Esophagus (tissue), 2 donors: ENCODE measurements around the gene PLCB2. TPM values are rescaled to one million over a fixed set of nuclear protein-coding genes. Genes with fewer than 3 reads are reported as not detected.
A peak's percentile ranks its signal among the peaks of the same experiment; 100 is the strongest.

Experiments used
- H3K27ac ChIP-seq, 2 donors: one replicate each; pipeline ENCODE4 v1.5.1; 2013; ENCODE audit warnings: low read depth in 2 of 2, mild to moderate bottlenecking in 2 of 2, inconsistent platforms in 1 of 2, low read length in 1 of 2, moderate library complexity in 1 of 2
- H3K27me3 ChIP-seq, 2 donors: one replicate each; pipeline ENCODE4 v1.6.1; 2013; ENCODE audit warnings: low read length in 2 of 2, control low read depth in 1 of 2, mild to moderate bottlenecking in 1 of 2; ENCODE audit not compliant: insufficient read depth in 2 of 2, control insufficient read depth in 1 of 2
- H3K36me3 ChIP-seq, 2 donors: one replicate each; pipeline ENCODE4 v1.6.1; 2013; ENCODE audit warnings: low read length in 1 of 2; ENCODE audit not compliant: control insufficient read depth in 2 of 2, insufficient read depth in 2 of 2
- H3K4me1 ChIP-seq, 2 donors: one replicate each; pipeline ENCODE4 v1.6.1; 2013; ENCODE audit warnings: low read length in 1 of 2; ENCODE audit not compliant: control insufficient read depth in 2 of 2, insufficient read depth in 2 of 2
- H3K4me3 ChIP-seq, 2 donors: one replicate each; pipeline ENCODE4 v1.5.1; 2013; ENCODE audit warnings: low read length in 2 of 2, mild to moderate bottlenecking in 2 of 2, low read depth in 1 of 2, moderate library complexity in 1 of 2
- H3K9me3 ChIP-seq, 2 donors: one replicate each; pipeline ENCODE4 v1.6.1; 2013; ENCODE audit warnings: mild to moderate bottlenecking in 2 of 2, low read depth in 1 of 2, low read length in 1 of 2, moderate library complexity in 1 of 2; ENCODE audit not compliant: control insufficient read depth in 2 of 2, insufficient read depth in 1 of 2
- WGBS, 2 donors: extraction: QIAGEN DNeasy Blood & Tissue Kit; methylation state at CpG; one replicate each; pipeline ENCODE4 v1.1.7; 2013; 5-methylcytosine and 5-hydroxymethylcytosine counted together
- polyA plus RNA-seq, 2 donors: library from polyadenylated mRNA; stranded (reverse); fragments of 200-250 nt; gene quantifications; one replicate each; pipeline ENCODE4 v1.2.3, GENCODE V29; 2013
- donor health status: healthy with polysubstance abuse.
- donor health status: Bipolar disorder and iron deficiency.

The PLCB2 gene
- polyA plus RNA-seq, 2 donors, result 5.3 to 7.3 TPM

GRCh38 chr15:40258544-40258943, 49.2 kb downstream of the PLCB2 start:
- Histone ChIP-seq H3K36me3 (peaks cover 0 to 15% of the 10 kb centered on the region in 2 donors), H3K4me1 (peaks cover 2% of the 10 kb centered on the region in 2 donors), H3K27ac (no peak overlapping the region), H3K4me3 (no peak overlapping the region), H3K9me3 (no peaks in the 10 kb centered on the region), H3K27me3 (no peaks in the 10 kb centered on the region)
- 63 to 70% methylated on average over 8 of the region's 8 CpGs for WGBS, 2 donors

- H3K27ac ChIP-seq, result no peak overlapping the region
- peaks cover 8% of the 10 kb centered on the region in 2 donors for H3K4me1 ChIP-seq
- no peaks in the 10 kb centered on the region for H3K9me3 ChIP-seq
- H3K36me3 ChIP-seq, result peaks cover 0 to 13% of the 10 kb centered on the region in 2 donors
- no peaks in the 10 kb centered on the region for H3K27me3 ChIP-seq
- WGBS, 2 donors, result 77 to 79% methylated on average over 9 of the region's 9 CpGs
- no peak overlapping the region for H3K4me3 ChIP-seq
These were observed 49.9 kb downstream of the PLCB2 start for GRCh38 chr15:40257656-40258450.

GRCh38 chr15:40256638-40257235, 51.0 kb downstream of the PLCB2 start:
- WGBS, 2 donors, result 81 to 90% methylated on average over 17 of the region's 17 CpGs
- no peak overlapping the region for H3K4me3 ChIP-seq
- H3K36me3 ChIP-seq, result peaks cover 0 to 13% of the 10 kb centered on the region in 2 donors
- peaks cover 8 to 17% of the 10 kb centered on the region in 2 donors for H3K4me1 ChIP-seq
- H3K9me3 ChIP-seq, result no peaks in the 10 kb centered on the region
- H3K27ac ChIP-seq, result no peak overlapping the region
- no peaks in the 10 kb centered on the region for H3K27me3 ChIP-seq

- Histone ChIP-seq H3K27me3 (no peaks in the 10 kb centered on the region), H3K9me3 (no peaks in the 10 kb centered on the region), H3K4me3 (no peak overlapping the region), H3K27ac (no peak overlapping the region), H3K4me1 (peaks cover 8 to 23% of the 10 kb centered on the region in 2 donors), H3K36me3 (peaks cover 0 to 13% of the 10 kb centered on the region in 2 donors)
- WGBS, 2 donors, result 86 to 90% methylated on average over 4 of the region's 4 CpGs
These were observed 52.7 kb downstream of the PLCB2 start for GRCh38 chr15:40255033-40255432.

- H3K4me1 ChIP-seq, result peaks cover 8 to 28% of the 10 kb centered on the region in 2 donors
- no peaks in the 10 kb centered on the region for H3K27me3 ChIP-seq
- H3K27ac ChIP-seq, result no peak overlapping the region
- H3K9me3 ChIP-seq, result no peaks in the 10 kb centered on the region
- peaks cover 0 to 13% of the 10 kb centered on the region in 2 donors for H3K36me3 ChIP-seq
- 93 to 98% methylated on average over 3 of the region's 3 CpGs for WGBS, 2 donors
- H3K4me3 ChIP-seq, result no peak overlapping the region
These were observed 53.3 kb downstream of the PLCB2 start for GRCh38 chr15:40254452-40254851.

GRCh38 chr15:40253167-40253790, 54.5 kb downstream of the PLCB2 start:
- 35 to 36% methylated on average over 28 of the region's 28 CpGs for WGBS, 2 donors
- H3K4me3 ChIP-seq, result peak overlapping the region; percentile 58 to 62
- peak overlapping the region; percentile 68 to 80 for H3K27ac ChIP-seq
- no peaks in the 10 kb centered on the region for H3K27me3 ChIP-seq
- H3K9me3 ChIP-seq, result no peaks in the 10 kb centered on the region
- H3K36me3 ChIP-seq, result peaks cover 0 to 8% of the 10 kb centered on the region in 2 donors
- peaks cover 8 to 30% of the 10 kb centered on the region in 2 donors for H3K4me1 ChIP-seq

- H3K9me3 ChIP-seq, result no peaks in the 10 kb centered on the region
- no peaks in the 10 kb centered on the region for H3K27me3 ChIP-seq
- peak overlapping the region; percentile 58 to 62 for H3K4me3 ChIP-seq
- H3K36me3 ChIP-seq, result peaks cover 0 to 4% of the 10 kb centered on the region in 2 donors
- peaks cover 9 to 35% of the 10 kb centered on the region in 2 donors for H3K4me1 ChIP-seq
- WGBS, 2 donors, result 0 to 2% methylated on average over 75 to 82 of the region's 82 CpGs
- peak overlapping the region; percentile 71 to 80 for H3K27ac ChIP-seq
These were observed 55.1 kb downstream of the PLCB2 start for GRCh38 chr15:40252438-40253166.

- Histone ChIP-seq H3K9me3 (no peaks in the 10 kb centered on the region), H3K36me3 (peaks cover 0 to 3% of the 10 kb centered on the region in 2 donors), H3K27ac (peak overlapping the region; percentile 31 to 71), H3K27me3 (no peaks in the 10 kb centered on the region), H3K4me1 (peaks cover 10 to 35% of the 10 kb centered on the region in 2 donors), H3K4me3 (peak overlapping the region; percentile 58 to 62)
- WGBS, 2 donors, result 33 to 38% methylated on average over 27 of the region's 27 CpGs
These were observed 55.6 kb downstream of the PLCB2 start for GRCh38 chr15:40252141-40252437.

- Histone ChIP-seq H3K9me3 (no peaks in the 10 kb centered on the region), H3K27me3 (no peaks in the 10 kb centered on the region), H3K27ac (peak overlapping the region; percentile 31 to 71), H3K4me1 (peaks cover 13 to 39% of the 10 kb centered on the region in 2 donors), H3K4me3 (no peak overlapping the region), H3K36me3 (no peaks in the 10 kb centered on the region)
- 89 to 90% methylated on average over 10 of the region's 10 CpGs for WGBS, 2 donors
These were observed 56.1 kb downstream of the PLCB2 start for GRCh38 chr15:40251486-40252140.
